GM21381 (cell line): ENCODE measurements around the gene SIGLEC7.

Source experiments
- ATAC-seq: cut with Tn5 transposase; IDR thresholded peaks from one replicate; pipeline ENCODE4 v1.9.1; 2021; ENCODE audit warnings: mild to moderate bottlenecking, moderate library complexity; ENCODE audit not compliant: unreplicated experiment

The SIGLEC7 gene

GRCh38 chr19:51200071-51200666, 58.1 kb downstream of the SIGLEC7 start:
- ATAC-seq: no peak

GRCh38 chr19:51201712-51202111, 59.6 kb downstream of the SIGLEC7 start:
- no peak for ATAC-seq
